ENCODE results near the gene PPIE. TPM values are rescaled to one million over a fixed set of nuclear protein-coding genes. Genes with fewer than 3 reads are reported as not detected.
A peak's percentile ranks its signal among the peaks of the same experiment; 100 is the strongest.

PPIE gene
- total RNA-seq, 4 donors from 2014 or later = 38.5 to 45.1 (median 42.0) TPM

GRCh38 chr1:39788426-39788757 lies 49.7 kb downstream of the PPIE start:
- no peaks in the 10 kb centered on the region for H3K36me3 ChIP-seq
- TF ChIP-seq POLR2A (IDR thresholded peaks at IDR 0.05) (no peak), POLR2AphosphoS5 (IDR thresholded peaks at IDR 0.05) (no peak), EP300 (IDR thresholded peaks at IDR 0.05) (no peak), CTCF (IDR thresholded peaks at IDR 0.05) (no peak)
- H3K27ac ChIP-seq = no peak overlapping the region
- WGBS, 2 donors (ENCODE audit: low coverage in 1 of 2) = no CpG with 5 or more reads among the region's 51 CpGs
- ATAC-seq = no peak
- peak overlapping the region; percentile 25 to 64 for H3K4me3 ChIP-seq
- peaks cover 69% of the 10 kb centered on the region for H3K27me3 ChIP-seq
- H3K4me1 ChIP-seq = peaks cover 0 to 16% (median 3%) of the 10 kb centered on the region in 3 donors
- H3K9me3 ChIP-seq = no peaks in the 10 kb centered on the region

GRCh38 chr1:39788758-39789570 lies 50.3 kb downstream of the PPIE start, which contains the start of gene BMP8B:
TSS of gene BMP8B (minus strand) at chr1:39788865. CDS start at chr1:39788485, 380 bp downstream.
- Histone ChIP-seq H3K4me3 (peak within 1 kb of the TSS; percentile 25 to 64), H3K9me3 (no peaks in the 10 kb centered on the region), H3K4me1 (peaks cover 0 to 16% (median 3%) of the 10 kb centered on the region in 3 donors), H3K27me3 (peaks cover 69% of the 10 kb centered on the region), H3K27ac (peak within 1 kb of the TSS in 2 of 4 donors; percentile 43 to 58), H3K36me3 (no peaks in the 10 kb centered on the region)
- TF ChIP-seq POLR2A (IDR thresholded peaks at IDR 0.05) (peak in 1 of 2 donors; percentile 15), POLR2AphosphoS5 (IDR thresholded peaks at IDR 0.05) (no peak), EP300 (IDR thresholded peaks at IDR 0.05) (no peak), CTCF (IDR thresholded peaks at IDR 0.05) (no peak)
- peak; percentile 80 for ATAC-seq
- WGBS, 2 donors (ENCODE audit: low coverage in 1 of 2) = 2% methylated on average over 10 of the region's 91 CpGs; no CpG with 5 or more reads in 1 of the 2 donors

GRCh38 chr1:39789571-39790110 lies 51.0 kb downstream of the PPIE start:
- no peak for ATAC-seq
- no peaks in the 10 kb centered on the region for H3K36me3 ChIP-seq
- H3K27ac ChIP-seq = no peak overlapping the region
- TF ChIP-seq POLR2A (IDR thresholded peaks at IDR 0.05) = no peak
- TF ChIP-seq POLR2AphosphoS5 (IDR thresholded peaks at IDR 0.05) = no peak
- TF ChIP-seq EP300 (IDR thresholded peaks at IDR 0.05) = no peak
- no peak for TF ChIP-seq CTCF (IDR thresholded peaks at IDR 0.05)
- H3K27me3 ChIP-seq = peaks cover 69% of the 10 kb centered on the region
- H3K4me3 ChIP-seq = peak overlapping the region in 1 of 2 donors; percentile 64
- WGBS, 2 donors (ENCODE audit: low coverage in 1 of 2) = 36 to 47% methylated on average over 5 to 9 of the region's 15 CpGs
- no peaks in the 10 kb centered on the region for H3K9me3 ChIP-seq
- H3K4me1 ChIP-seq = peaks cover 0 to 16% (median 3%) of the 10 kb centered on the region in 3 donors

- 90 to 100% methylated on average over 2 of the region's 2 CpGs for WGBS, 2 donors (ENCODE audit: low coverage in 1 of 2)
- peaks cover 57% of the 10 kb centered on the region for H3K27me3 ChIP-seq
- H3K9me3 ChIP-seq = no peaks in the 10 kb centered on the region
- H3K36me3 ChIP-seq = no peaks in the 10 kb centered on the region
- H3K27ac ChIP-seq = no peak overlapping the region
- ATAC-seq = no peak
- TF ChIP-seq POLR2A (IDR thresholded peaks at IDR 0.05) (no peak), POLR2AphosphoS5 (IDR thresholded peaks at IDR 0.05) (no peak), EP300 (IDR thresholded peaks at IDR 0.05) (no peak), CTCF (IDR thresholded peaks at IDR 0.05) (no peak)
- H3K4me3 ChIP-seq = no peak overlapping the region
- peaks cover 0 to 16% (median 3%) of the 10 kb centered on the region in 3 donors for H3K4me1 ChIP-seq
Measured at GRCh38 chr1:39791838-39792237, 53.2 kb downstream of the PPIE start.

Data from gastroesophageal sphincter (tissue), 4 donors.